T-helper 22 cell (primary cell): ENCODE measurements around the gene MECR.

Source experiments
- DNase-seq: peaks from one replicate; pipeline ENCODE4 v3.0.0-alpha.2; 2020; ENCODE audit warnings: low read depth

The MECR gene

GRCh38 chr1:29255134-29255666, 24.5 kb upstream of the MECR start:
- DNase-seq = no peak

- DNase-seq = no peak
Measured at GRCh38 chr1:29254346-29254745, 23.6 kb upstream of the MECR start.

- no peak for DNase-seq
Measured at GRCh38 chr1:29253180-29253579, 22.4 kb upstream of the MECR start.

- DNase-seq = no peak
Measured at GRCh38 chr1:29251164-29252124, 20.7 kb upstream of the MECR start.

- DNase-seq = no peak
Measured at GRCh38 chr1:29249951-29250581, 19.3 kb upstream of the MECR start.

GRCh38 chr1:29249170-29249691, 18.5 kb upstream of the MECR start:
- DNase-seq = no peak

GRCh38 chr1:29248409-29248808, 17.7 kb upstream of the MECR start:
- DNase-seq = no peak

GRCh38 chr1:29247571-29248273, 17.0 kb upstream of the MECR start:
- no peak for DNase-seq

GRCh38 chr1:29247044-29247443, 16.3 kb upstream of the MECR start:
- DNase-seq = no peak

GRCh38 chr1:29245876-29246275, 15.1 kb upstream of the MECR start:
- no peak for DNase-seq

GRCh38 chr1:29245261-29245660, 14.5 kb upstream of the MECR start:
- DNase-seq = no peak

GRCh38 chr1:29243871-29244200, 13.1 kb upstream of the MECR start:
- DNase-seq = no peak

GRCh38 chr1:29243023-29243870, 12.5 kb upstream of the MECR start:
- no peak for DNase-seq

- no peak for DNase-seq
Measured at GRCh38 chr1:29240986-29241385, 10.3 kb upstream of the MECR start.

GRCh38 chr1:29240400-29240837, 9.7 kb upstream of the MECR start:
- DNase-seq = no peak

GRCh38 chr1:29239142-29239541, 8.4 kb upstream of the MECR start:
- DNase-seq = no peak

- no peak for DNase-seq
Measured at GRCh38 chr1:29238620-29239002, 7.9 kb upstream of the MECR start.

- DNase-seq = no peak
Measured at GRCh38 chr1:29237852-29238619, 7.3 kb upstream of the MECR start.

- DNase-seq = no peak
Measured at GRCh38 chr1:29237129-29237821, 6.5 kb upstream of the MECR start.

- no peak for DNase-seq
Measured at GRCh38 chr1:29236712-29237128, 6.0 kb upstream of the MECR start.
